Measurements from ENCODE around the gene CHID1.

Gene CHID1

GRCh38 chr11:856397-856796 lies 54.2 kb downstream of the CHID1 start:
- no peak for DNase-seq (ENCODE audit: low read depth)

GRCh38 chr11:855796-856195 lies 54.8 kb downstream of the CHID1 start:
- no peak for DNase-seq (ENCODE audit: low read depth)
- H3K4me3 ChIP-seq (ENCODE audit: low read depth, low read length) = no peak overlapping the region

More at GRCh38 chr11:856397-856796, 54.2 kb downstream of the CHID1 start:
- no peak overlapping the region for H3K4me3 ChIP-seq (ENCODE audit: low read depth, low read length)

- DNase-seq (ENCODE audit: low read depth) = no peak
- H3K4me3 ChIP-seq (ENCODE audit: low read depth, low read length) = no peak overlapping the region
These were observed 55.3 kb downstream of the CHID1 start for GRCh38 chr11:855330-855674.

- DNase-seq (ENCODE audit: low read depth) = no peak
- no peak overlapping the region for H3K4me3 ChIP-seq (ENCODE audit: low read depth, low read length)
These were observed 55.8 kb downstream of the CHID1 start for GRCh38 chr11:854601-855329.

GRCh38 chr11:853682-854448 lies 56.7 kb downstream of the CHID1 start:
- no peak for DNase-seq (ENCODE audit: low read depth)
- H3K4me3 ChIP-seq (ENCODE audit: low read depth, low read length) = no peak overlapping the region

GRCh38 chr11:852762-853161 lies 57.8 kb downstream of the CHID1 start:
- no peak for DNase-seq (ENCODE audit: low read depth)
- no peak overlapping the region for H3K4me3 ChIP-seq (ENCODE audit: low read depth, low read length)

- peak overlapping the region; percentile 53 for H3K4me3 ChIP-seq (ENCODE audit: low read depth, low read length)
- DNase-seq (ENCODE audit: low read depth) = no peak
These were observed 59.5 kb downstream of the CHID1 start for GRCh38 chr11:850775-851763.

GRCh38 chr11:849951-850774 lies 60.4 kb downstream of the CHID1 start:
- H3K4me3 ChIP-seq (ENCODE audit: low read depth, low read length) = peak overlapping the region; percentile 53
- DNase-seq (ENCODE audit: low read depth) = no peak

- no peak for DNase-seq (ENCODE audit: low read depth)
- H3K4me3 ChIP-seq (ENCODE audit: low read depth, low read length) = peak overlapping the region; percentile 53
These were observed 61.3 kb downstream of the CHID1 start for GRCh38 chr11:849104-849824.

- H3K4me3 ChIP-seq (ENCODE audit: low read depth, low read length) = no peak overlapping the region
- DNase-seq (ENCODE audit: low read depth) = no peak
These were observed 62.2 kb downstream of the CHID1 start for GRCh38 chr11:848380-848931.

GRCh38 chr11:847876-848275 lies 62.7 kb downstream of the CHID1 start:
- no peak overlapping the region for H3K4me3 ChIP-seq (ENCODE audit: low read depth, low read length)
- no peak for DNase-seq (ENCODE audit: low read depth)

GRCh38 chr11:846496-847098 lies 64.0 kb downstream of the CHID1 start:
- DNase-seq (ENCODE audit: low read depth) = no peak
- no peak overlapping the region for H3K4me3 ChIP-seq (ENCODE audit: low read depth, low read length)

GRCh38 chr11:845872-846495 lies 64.6 kb downstream of the CHID1 start:
- H3K4me3 ChIP-seq (ENCODE audit: low read depth, low read length) = peak overlapping the region; percentile 7
- DNase-seq (ENCODE audit: low read depth) = no peak

- peak; percentile 73 for DNase-seq (ENCODE audit: low read depth)
- peak overlapping the region; percentile 96 for H3K4me3 ChIP-seq (ENCODE audit: low read depth, low read length)
These were observed 65.6 kb downstream of the CHID1 start for GRCh38 chr11:844693-845644.

GRCh38 chr11:843818-844692 lies 66.6 kb downstream of the CHID1 start:
- peak overlapping the region; percentile 96 for H3K4me3 ChIP-seq (ENCODE audit: low read depth, low read length)
- DNase-seq (ENCODE audit: low read depth) = peak; percentile 82

Data from skeletal muscle cell (primary cell).